SK-N-SH (cell line): Measurements from ENCODE around the gene MBD2. TPM values are rescaled to one million over a fixed set of nuclear protein-coding genes. Genes with fewer than 3 reads are reported as not detected.

Source experiments
- CTCF ChIA-PET: fragments of 300-600, 350-600 bp; formaldehyde crosslinking; extraction: SDS; loops from one replicate; lab custom pipeline; 2021; lab: Yijun Ruan, JAX
- POLR2A ChIA-PET: fragments of 350-600 bp; sonication (Branson Sonifier 250); formaldehyde crosslinking; extraction: SDS; loops from one replicate; lab custom pipeline; 2020; ENCODE audit warnings: antibody characterized with exemption, inconsistent platforms; lab: Yijun Ruan, JAX
- DNase-seq: peaks from one replicate; pipeline ENCODE4 v3.0.0; 2012
- H2AFZ ChIP-seq: fragments of 200-600 bp; sonication (generic); 2 replicates; pipeline ENCODE4 v1.8.1; 2016; ENCODE audit warnings: antibody characterized with exemption, mild to moderate bottlenecking, low read depth
- H3F3A ChIP-seq: fragments of 200-600 bp; sonication (generic); replicated peaks from 2 replicates; pipeline ENCODE3; 2016; ENCODE audit warnings: antibody characterized with exemption, mild to moderate bottlenecking; ENCODE audit not compliant: insufficient read depth
- H3K27ac ChIP-seq, 2 experiments: fragments of 200-500 bp in 1 of 2; fragments of 200-600 bp in 1 of 2; sonication (Bioruptor generic) in 1 of 2; sonication (generic), shearing (Covaris generic) in 1 of 2; 2 replicates each; pipeline versions ENCODE4 v1.5.1 to v1.6.1; 2014 to 2016; ENCODE audit warnings: low read depth in 2 of 2, inconsistent platforms in 1 of 2, low read length in 1 of 2, mild to moderate bottlenecking in 1 of 2, mixed read lengths in 1 of 2
- H3K27me3 ChIP-seq: fragments of 200-600 bp; sonication (generic), shearing (Covaris generic); 2 replicates; pipeline ENCODE4 v1.6.1; 2016; ENCODE audit warnings: mixed run types; ENCODE audit not compliant: insufficient read depth
- H3K36me3 ChIP-seq, 2 experiments: fragments of 200-500 bp in 1 of 2; fragments of 200-600 bp in 1 of 2; sonication (Bioruptor generic) in 1 of 2; sonication (generic) in 1 of 2; replicated peaks in 1 of 2; 2 replicates each; pipeline versions ENCODE3 to v1.5.1; 2014 to 2016; ENCODE audit warnings: low read length in 1 of 2, mild to moderate bottlenecking in 1 of 2; ENCODE audit not compliant: insufficient read depth in 2 of 2, control insufficient read depth in 1 of 2
- H3K4me1 ChIP-seq, 2 experiments: fragments of 200-500 bp in 1 of 2; fragments of 200-600 bp in 1 of 2; sonication (Bioruptor generic) in 1 of 2; sonication (generic), shearing (Covaris generic) in 1 of 2; 2 replicates each; pipeline versions ENCODE4 v1.5.1 to v1.6.1; 2014 to 2016; ENCODE audit warnings: low read depth in 1 of 2, low read length in 1 of 2, mixed run types in 1 of 2; ENCODE audit not compliant: insufficient read depth in 2 of 2, control insufficient read depth in 1 of 2
- H3K4me2 ChIP-seq: fragments of 200-600 bp; sonication (generic), shearing (Covaris generic); 2 replicates; pipeline ENCODE4 v1.6.1; 2017; ENCODE audit warnings: mixed run types
- H3K4me3 ChIP-seq, 2 experiments: fragments of 200-500 bp in 1 of 2; fragments of 200-600 bp in 1 of 2; sonication (Bioruptor generic) in 1 of 2; sonication (generic), shearing (Covaris generic) in 1 of 2; 2 replicates each; pipeline versions ENCODE4 v1.5.1 to v1.8.1; 2014 to 2016; ENCODE audit warnings: low read depth in 2 of 2, inconsistent platforms in 1 of 2, low read length in 1 of 2, mild to moderate bottlenecking in 1 of 2, mixed read lengths in 1 of 2, moderate library complexity in 1 of 2
- H3K79me2 ChIP-seq: fragments of 200-600 bp; sonication (generic); 2 replicates; pipeline ENCODE4 v1.8.1; 2017; ENCODE audit warnings: mild to moderate bottlenecking; ENCODE audit not compliant: insufficient read depth
- H3K9ac ChIP-seq: fragments of 200-600 bp; sonication (generic); 2 replicates; pipeline ENCODE4 v1.6.1; 2017; ENCODE audit warnings: mixed run types
- H3K9me2 ChIP-seq: fragments of 200-600 bp; sonication (generic); 2 replicates; pipeline ENCODE4 v1.6.1; 2017; ENCODE audit warnings: mixed run types
- H3K9me3 ChIP-seq: fragments of 200-600 bp; sonication (generic); 2 replicates; pipeline ENCODE4 v1.6.1; 2017; ENCODE audit warnings: mixed run types, mild to moderate bottlenecking, moderate library complexity
- H4K20me1 ChIP-seq: fragments of 200-600 bp; sonication (generic); 2 replicates; pipeline ENCODE4 v1.6.1; 2017; ENCODE audit warnings: mild to moderate bottlenecking, mixed run types; ENCODE audit not compliant: insufficient read depth
- CHD2 ChIP-seq: fragments of 150-350 bp; IDR thresholded peaks from 2 replicates; pipeline ENCODE4 v1.6.1; 2018; ENCODE audit warnings: low read length; ENCODE audit not compliant: partially characterized antibody
- ELF1 ChIP-seq: IDR thresholded peaks from 2 replicates; pipeline ENCODE4 v1.4.0; 2012
- EP300 ChIP-seq, 2 experiments: IDR thresholded peaks; 2 replicates each; pipeline versions ENCODE4 v1.4.0 to v1.6.1; 2012; ENCODE audit warnings: borderline replicate concordance in 1 of 2, low read depth in 1 of 2, low read length in 1 of 2
- EZH2phosphoT487 ChIP-seq: fragments of 200-600 bp; sonication (generic); IDR thresholded peaks from 2 replicates; pipeline ENCODE4 v1.6.1; 2017; ENCODE audit warnings: low read depth, mixed run types, mild to moderate bottlenecking, antibody characterized with exemption, moderate library complexity, borderline replicate concordance
- FOSL2 ChIP-seq: IDR thresholded peaks from 2 replicates; pipeline ENCODE4 v1.4.0; 2012; ENCODE audit warnings: low read depth, mild to moderate bottlenecking, moderate library complexity, borderline replicate concordance
- MXI1 ChIP-seq: IDR thresholded peaks from 2 replicates; pipeline ENCODE4 v1.6.1; 2012; ENCODE audit warnings: mild to moderate bottlenecking, low read depth, low read length, improper control_type of control experiment
- NFIC ChIP-seq: IDR thresholded peaks from 2 replicates; pipeline ENCODE4 v1.4.0; 2012; ENCODE audit warnings: borderline replicate concordance
- NRF1 ChIP-seq: IDR thresholded peaks from 2 replicates; pipeline ENCODE4 v1.6.1; 2012; ENCODE audit warnings: low read depth, mild to moderate bottlenecking, low read length
- POLR2AphosphoS5 ChIP-seq: IDR thresholded peaks from 2 replicates; pipeline ENCODE4 v1.6.1; 2012; ENCODE audit warnings: low read depth, low read length
- RCOR1 ChIP-seq: fragments of 150-350 bp; IDR thresholded peaks from 2 replicates; pipeline ENCODE4 v1.6.1; 2017; ENCODE audit warnings: antibody characterized with exemption, low read length
- RXRA ChIP-seq: IDR thresholded peaks from 2 replicates; pipeline ENCODE4 v1.4.0; 2012; ENCODE audit warnings: low read depth, mild to moderate bottlenecking, borderline replicate concordance
- TCF12 ChIP-seq: IDR thresholded peaks from 2 replicates; pipeline ENCODE4 v1.4.0; 2012
- TEAD4 ChIP-seq: IDR thresholded peaks from 2 replicates; pipeline ENCODE4 v1.4.0; 2012; ENCODE audit warnings: mild to moderate bottlenecking, borderline replicate concordance; ENCODE audit not compliant: insufficient read depth
- WGBS: methylation state at CpG from one replicate; pipeline ENCODE4 v1.1.6; 2017; ENCODE audit warnings: low lambda C conversion rate; 5-methylcytosine and 5-hydroxymethylcytosine counted together
- polyA plus RNA-seq, 3 experiments: library from polyadenylated mRNA; depleted of rRNA; stranded (reverse); fragments of >200 nt; gene quantifications; 2 replicates each; pipeline ENCODE4 v1.2.3, GENCODE V29; 2012
- TF ChIP-seq, protein P1 (sequence below): fragments of 200-600 bp; sonication (generic); IDR thresholded peaks from 2 replicates; pipeline ENCODE4 v1.6.1; 2017; ENCODE audit warnings: antibody characterized with exemption, mild to moderate bottlenecking, moderate library complexity
- TF ChIP-seq, protein P2 (sequence below): IDR thresholded peaks from 2 replicates; pipeline ENCODE4 v1.4.0; 2012; ENCODE audit warnings: low read depth
- TF ChIP-seq, protein P3 (sequence below): fragments of 150-350 bp; IDR thresholded peaks from 2 replicates; pipeline ENCODE4 v1.6.1; 2016; ENCODE audit warnings: mild to moderate bottlenecking, low read depth, low read length

Gene MBD2
- polyA plus RNA-seq, 1 of the 3 experiments (the other 2 are of a cell fraction): 12.5 TPM

DNA sequence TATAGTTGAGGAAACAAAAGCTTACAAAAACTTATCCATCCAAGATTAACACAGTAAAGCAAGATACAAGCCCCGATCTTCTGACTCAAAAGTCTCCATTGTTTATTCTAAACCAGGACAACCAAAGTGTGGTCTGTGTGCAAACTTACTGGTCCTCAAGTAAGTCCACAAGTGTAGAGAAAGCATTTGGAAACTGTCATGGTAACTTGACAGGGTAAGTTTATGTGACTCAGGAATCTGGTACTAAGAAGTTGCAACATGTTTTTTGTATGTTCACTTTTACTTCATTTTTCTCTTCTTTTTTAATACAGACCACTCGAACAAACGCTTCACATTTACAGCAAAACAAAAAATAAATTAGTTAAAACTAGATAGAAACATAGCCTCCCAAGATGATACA is 9.4 kb downstream of the MBD2 start (continued):
- TF ChIP-seq, protein P1, sequence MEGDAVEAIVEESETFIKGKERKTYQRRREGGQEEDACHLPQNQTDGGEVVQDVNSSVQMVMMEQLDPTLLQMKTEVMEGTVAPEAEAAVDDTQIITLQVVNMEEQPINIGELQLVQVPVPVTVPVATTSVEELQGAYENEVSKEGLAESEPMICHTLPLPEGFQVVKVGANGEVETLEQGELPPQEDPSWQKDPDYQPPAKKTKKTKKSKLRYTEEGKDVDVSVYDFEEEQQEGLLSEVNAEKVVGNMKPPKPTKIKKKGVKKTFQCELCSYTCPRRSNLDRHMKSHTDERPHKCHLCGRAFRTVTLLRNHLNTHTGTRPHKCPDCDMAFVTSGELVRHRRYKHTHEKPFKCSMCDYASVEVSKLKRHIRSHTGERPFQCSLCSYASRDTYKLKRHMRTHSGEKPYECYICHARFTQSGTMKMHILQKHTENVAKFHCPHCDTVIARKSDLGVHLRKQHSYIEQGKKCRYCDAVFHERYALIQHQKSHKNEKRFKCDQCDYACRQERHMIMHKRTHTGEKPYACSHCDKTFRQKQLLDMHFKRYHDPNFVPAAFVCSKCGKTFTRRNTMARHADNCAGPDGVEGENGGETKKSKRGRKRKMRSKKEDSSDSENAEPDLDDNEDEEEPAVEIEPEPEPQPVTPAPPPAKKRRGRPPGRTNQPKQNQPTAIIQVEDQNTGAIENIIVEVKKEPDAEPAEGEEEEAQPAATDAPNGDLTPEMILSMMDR: no peak
- no peak for TF ChIP-seq FOSL2
- no peak for TF ChIP-seq NRF1
- no peak for TF ChIP-seq NFIC
- TF ChIP-seq ELF1: no peak

DNA sequence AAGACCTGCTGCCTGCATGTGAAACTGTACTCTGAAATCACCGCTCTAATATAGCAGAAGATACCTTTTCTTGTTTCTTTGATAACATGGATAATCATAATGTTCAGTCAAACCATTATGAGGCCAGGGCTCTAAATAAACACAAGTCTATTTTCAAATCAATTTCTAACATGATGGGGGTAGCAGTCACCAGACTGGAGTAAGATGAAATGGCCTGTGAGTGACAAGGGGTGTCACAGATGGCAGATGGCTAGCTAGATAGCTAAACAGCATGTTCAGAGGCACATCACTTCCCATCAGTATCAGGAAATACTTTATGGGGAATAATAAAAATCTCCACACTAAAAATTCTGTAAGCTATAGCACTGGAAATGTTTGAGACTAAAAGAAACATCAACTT is 14.0 kb downstream of the MBD2 start:
- Histone ChIP-seq H3K4me3 (no peak overlapping the region), H3K36me3 (no peaks in the 10 kb centered on the region), H3K9me2 (no peaks in the 10 kb centered on the region), H3K9ac (no peak overlapping the region), H3K27me3 (no peaks in the 10 kb centered on the region), H3K4me1 (peaks cover 0 to 5% of the 10 kb centered on the region in 2 experiments; a peak in 1 of 4 replicates), H3K9me3 (no peaks in the 10 kb centered on the region), H4K20me1 (peaks cover 52% of the 10 kb centered on the region), H3F3A (peaks cover 6% of the 10 kb centered on the region), H2AFZ (no peak overlapping the region), H3K79me2 (peaks cover 98% of the 10 kb centered on the region), H3K4me2 (no peak overlapping the region), H3K27ac (no peak overlapping the region)
- WGBS: 91% methylated on average over 1 of the region's 1 CpG
- POLR2A ChIA-PET: no interaction called here
- TF ChIP-seq, protein P2, sequence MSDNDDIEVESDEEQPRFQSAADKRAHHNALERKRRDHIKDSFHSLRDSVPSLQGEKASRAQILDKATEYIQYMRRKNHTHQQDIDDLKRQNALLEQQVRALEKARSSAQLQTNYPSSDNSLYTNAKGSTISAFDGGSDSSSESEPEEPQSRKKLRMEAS: no peak
- TF ChIP-seq CHD2: no peak
- no peak for TF ChIP-seq POLR2AphosphoS5
- TF ChIP-seq RXRA: no peak
- TF ChIP-seq ELF1: no peak
- no peak for TF ChIP-seq MXI1
- no peak for TF ChIP-seq RCOR1
- no peak for TF ChIP-seq EP300 (IDR thresholded peaks at IDR 0.05; ENCODE audit: borderline replicate concordance in 1 of 2, low read depth in 1 of 2, low read length in 1 of 2)
- TF ChIP-seq TCF12: no peak
- TF ChIP-seq FOSL2: no peak
- CTCF ChIA-PET: interaction anchor here (1.0 kb wide), 1 partner anchor 12 kb away, joined by 3 read pairs; no protein-coding TSS in a partner anchor
- DNase-seq: no peak

DNA sequence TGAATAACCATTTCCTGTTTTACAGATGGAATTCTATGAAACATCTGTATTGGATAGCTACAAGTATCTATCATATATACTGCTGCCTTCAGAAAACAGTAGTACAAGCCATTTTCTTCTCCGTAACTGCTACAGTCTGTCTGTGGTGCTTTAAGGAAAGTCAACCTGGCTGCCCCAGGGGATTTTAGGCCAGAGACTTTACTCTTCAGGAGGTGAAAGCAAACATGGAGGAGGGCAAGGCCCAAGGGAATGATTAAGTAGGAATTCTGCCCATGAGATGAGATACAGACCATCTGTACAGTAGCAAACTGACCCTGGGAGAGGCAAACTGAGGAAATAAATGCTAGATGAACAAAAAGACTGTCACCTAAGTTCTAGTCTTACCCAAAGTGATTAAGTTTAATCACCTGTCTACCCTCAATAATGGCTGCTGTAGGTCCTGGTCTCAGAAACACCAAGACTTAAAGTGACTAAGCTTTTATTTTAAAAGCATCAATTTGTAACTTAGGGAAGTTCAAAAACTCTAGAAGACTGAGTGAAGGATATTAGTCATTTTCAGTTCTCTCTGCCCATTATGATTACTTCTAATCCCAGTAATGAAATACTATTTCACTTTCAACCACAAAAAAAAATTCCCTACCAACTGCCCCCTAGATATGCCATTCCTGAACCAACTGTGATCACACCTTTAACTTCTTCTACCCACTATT is 14.8 kb downstream of the MBD2 start:
- 85% methylated on average over 1 of the region's 1 CpG for WGBS
- TF ChIP-seq TEAD4: no peak
- TF ChIP-seq, protein P3, sequence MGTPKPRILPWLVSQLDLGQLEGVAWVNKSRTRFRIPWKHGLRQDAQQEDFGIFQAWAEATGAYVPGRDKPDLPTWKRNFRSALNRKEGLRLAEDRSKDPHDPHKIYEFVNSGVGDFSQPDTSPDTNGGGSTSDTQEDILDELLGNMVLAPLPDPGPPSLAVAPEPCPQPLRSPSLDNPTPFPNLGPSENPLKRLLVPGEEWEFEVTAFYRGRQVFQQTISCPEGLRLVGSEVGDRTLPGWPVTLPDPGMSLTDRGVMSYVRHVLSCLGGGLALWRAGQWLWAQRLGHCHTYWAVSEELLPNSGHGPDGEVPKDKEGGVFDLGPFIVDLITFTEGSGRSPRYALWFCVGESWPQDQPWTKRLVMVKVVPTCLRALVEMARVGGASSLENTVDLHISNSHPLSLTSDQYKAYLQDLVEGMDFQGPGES: no peak
- TF ChIP-seq EZH2phosphoT487: no peak

More for the DNA sequence above, 14.8 kb downstream of the MBD2 start:
- H2AFZ ChIP-seq: no peak overlapping the region
- CTCF ChIA-PET: no interaction called here
- no peak overlapping the region for H3K4me3 ChIP-seq
- peaks cover 98% of the 10 kb centered on the region for H3K79me2 ChIP-seq
- H3F3A ChIP-seq: peaks cover 6% of the 10 kb centered on the region
- H4K20me1 ChIP-seq: peaks cover 53% of the 10 kb centered on the region
- POLR2A ChIA-PET: no interaction called here
- H3K9ac ChIP-seq: no peak overlapping the region
- H3K9me2 ChIP-seq: no peaks in the 10 kb centered on the region
- peaks cover 0 to 1% of the 10 kb centered on the region in 2 experiments for H3K36me3 ChIP-seq
- peaks cover 0 to 5% of the 10 kb centered on the region in 2 experiments; a peak in 1 of 4 replicates for H3K4me1 ChIP-seq
- peak overlapping the region; percentile 45 for H3K4me2 ChIP-seq
- no peaks in the 10 kb centered on the region for H3K27me3 ChIP-seq
- peak overlapping the region in 1 of 2 experiments; percentile 43; a peak in 2 of 4 replicates for H3K27ac ChIP-seq
- no peak for DNase-seq
- H3K9me3 ChIP-seq: no peaks in the 10 kb centered on the region
